GM23338 (cell line): Measurements from ENCODE around the gene TMEM37. TPM values are rescaled to one million over a fixed set of nuclear protein-coding genes. Genes with fewer than 3 reads are reported as not detected.

Experiments used
- ATAC-seq: fragments of 200-7000 bp; cut with Tn5 transposase; 3 replicates; pipeline ENCODE4 v1.9.1; 2020
- DNase-seq: peaks from one replicate; pipeline ENCODE4 v3.0.0-alpha.2; 2015; ENCODE audit warnings: low spot score
- H2AFZ ChIP-seq: fragments of 200-600 bp; sonication (generic); 2 replicates; pipeline ENCODE4 v1.8.0; 2016; ENCODE audit warnings: antibody characterized with exemption, mild to moderate bottlenecking, moderate library complexity
- H3F3A ChIP-seq: fragments of 200-600 bp; sonication (generic); replicated peaks from 2 replicates; pipeline ENCODE4 v1.8.0; 2017; ENCODE audit warnings: antibody characterized with exemption, mixed run types, low read depth
- H3K27ac ChIP-seq: fragments of 200-600 bp; sonication (generic); 2 replicates; pipeline ENCODE4 v1.6.1; 2016; ENCODE audit warnings: low read depth
- H3K27me3 ChIP-seq: fragments of 200-600 bp; sonication (generic); 2 replicates; pipeline ENCODE4 v1.8.0; 2016; ENCODE audit warnings: mild to moderate bottlenecking, mixed run types, moderate library complexity; ENCODE audit not compliant: insufficient read depth
- H3K36me3 ChIP-seq: fragments of 200-600 bp; sonication (generic); 2 replicates; pipeline ENCODE4 v1.8.0; 2016; ENCODE audit warnings: mild to moderate bottlenecking; ENCODE audit not compliant: insufficient read depth
- H3K4me1 ChIP-seq: fragments of 200-600 bp; sonication (generic); 2 replicates; pipeline ENCODE4 v1.8.0; 2016; ENCODE audit warnings: mild to moderate bottlenecking, moderate library complexity; ENCODE audit not compliant: insufficient read depth
- H3K4me2 ChIP-seq: fragments of 200-600 bp; sonication (generic); 2 replicates; pipeline ENCODE4 v1.7.1; 2017; ENCODE audit warnings: mixed run types
- H3K4me3 ChIP-seq: fragments of 200-600 bp; sonication (generic); 2 replicates; pipeline ENCODE4 v1.6.1; 2016; ENCODE audit warnings: mixed run types
- H3K79me2 ChIP-seq: fragments of 200-600 bp; sonication (generic); replicated peaks from 2 replicates; pipeline ENCODE4 v1.8.0; 2017; ENCODE audit warnings: mild to moderate bottlenecking; ENCODE audit not compliant: insufficient read depth
- H3K9me2 ChIP-seq: fragments of 200-600 bp; sonication (generic); 2 replicates; pipeline ENCODE4 v1.8.0; 2017; ENCODE audit not compliant: insufficient read depth
- H4K20me1 ChIP-seq: fragments of 200-600 bp; sonication (generic); replicated peaks from 2 replicates; pipeline ENCODE4 v1.8.0; 2017; ENCODE audit warnings: mild to moderate bottlenecking; ENCODE audit not compliant: insufficient read depth
- H3K27ac Mint-ChIP-seq: 2 replicates; pipeline ENCODE4 v1.8.0; 2020; ENCODE audit warnings: inconsistent platforms, mild to moderate bottlenecking, moderate library complexity, mixed read lengths
- H3K27me3 Mint-ChIP-seq: 3 replicates; pipeline ENCODE4 v1.8.0; 2022; ENCODE audit warnings: low read depth, mild to moderate bottlenecking, moderate library complexity, mixed read lengths, inconsistent platforms; ENCODE audit not compliant: insufficient read depth, poor library complexity
- H3K36me3 Mint-ChIP-seq: 3 replicates; pipeline ENCODE4 v1.8.0; 2021; ENCODE audit warnings: low read depth, mild to moderate bottlenecking, inconsistent platforms, moderate library complexity, mixed read lengths
- H3K4me1 Mint-ChIP-seq: 3 replicates; pipeline ENCODE4 v1.8.0; 2020; ENCODE audit warnings: mild to moderate bottlenecking, inconsistent platforms, mixed read lengths
- H3K4me3 Mint-ChIP-seq: 3 replicates; pipeline ENCODE4 v1.8.0; 2021; ENCODE audit warnings: moderate library complexity, mild to moderate bottlenecking, inconsistent platforms, mixed read lengths
- H3K9me3 Mint-ChIP-seq: 3 replicates; pipeline ENCODE4 v1.8.0; 2020; ENCODE audit warnings: moderate library complexity, mild to moderate bottlenecking, inconsistent platforms, mixed read lengths
- CREB1 ChIP-seq: fragments of 250-450 bp; sonication (Bioruptor Pico); IDR thresholded peaks from 2 replicates; pipeline ENCODE4 v1.5.0; 2020; ENCODE audit warnings: low read depth, mild to moderate bottlenecking, moderate library complexity
- EZH2 ChIP-seq: fragments of 200-600 bp; sonication (generic); IDR thresholded peaks from one replicate; pipeline ENCODE4 v1.8.0; 2017; ENCODE audit warnings: antibody characterized with exemption, mild to moderate bottlenecking, low read depth; ENCODE audit not compliant: unreplicated experiment
- EZH2phosphoT487 ChIP-seq: fragments of 200-600 bp; sonication (generic); IDR thresholded peaks from one replicate; pipeline ENCODE4 v1.8.1; 2018; ENCODE audit warnings: antibody characterized with exemption; ENCODE audit not compliant: unreplicated experiment
- JUNB ChIP-seq: IDR thresholded peaks from one replicate; pipeline ENCODE4 v1.6.1; 2016; ENCODE audit warnings: antibody characterized with exemption; ENCODE audit not compliant: unreplicated experiment
- NANOG ChIP-seq: IDR thresholded peaks from 2 replicates; pipeline ENCODE4 v1.6.1; 2016; ENCODE audit warnings: antibody characterized with exemption, borderline replicate concordance
- POLR2AphosphoS5 ChIP-seq: IDR thresholded peaks from 2 replicates; pipeline ENCODE4 v1.6.1; 2016; ENCODE audit warnings: antibody characterized with exemption, low read depth
- STAT1 ChIP-seq: IDR thresholded peaks from one replicate; pipeline ENCODE4 v1.6.1; 2016; ENCODE audit warnings: antibody characterized with exemption; ENCODE audit not compliant: unreplicated experiment
- ZNF114 ChIP-seq: fragments of 250-450 bp; sonication (Bioruptor Pico); IDR thresholded peaks from 2 replicates; pipeline ENCODE4 v1.5.0; 2020; ENCODE audit warnings: mild to moderate bottlenecking, moderate library complexity
- ZNF331 ChIP-seq: fragments of 250-450 bp; sonication (Bioruptor Pico); IDR thresholded peaks from 2 replicates; pipeline ENCODE4 v1.5.0; 2020; ENCODE audit warnings: low read depth, mild to moderate bottlenecking, moderate library complexity
- polyA plus RNA-seq: library from polyadenylated mRNA; unstranded; fragments of >200 nt; fragmentation: Nextera tagmentation; extraction: Ambion mirVana; gene quantifications from 2 replicates; pipeline ENCODE4 v1.2.1, GENCODE V29; 2016
- total RNA-seq: library from RNA; depleted of rRNA; stranded (reverse); fragments of >200 nt; shearing (Covaris generic); gene quantifications from 2 replicates; pipeline ENCODE4 v1.2.3, GENCODE V29; 2014
- TF ChIP-seq, protein P1 (sequence below), 2 experiments: fragments of 200-600 bp in 1 of 2; sonication (generic) in 1 of 2; conservative IDR thresholded peaks; 2 replicates each; pipeline versions ENCODE4 v1.5.1 to v1.6.1; 2016 to 2017; ENCODE audit warnings: antibody characterized with exemption in 2 of 2, low read depth in 2 of 2, mild to moderate bottlenecking in 2 of 2, moderate library complexity in 1 of 2
- TF ChIP-seq, protein P2 (sequence below): IDR thresholded peaks from one replicate; pipeline ENCODE4 v1.6.1; 2018; ENCODE audit warnings: antibody characterized with exemption; ENCODE audit not compliant: unreplicated experiment
- TF ChIP-seq, protein P3 (sequence below): IDR thresholded peaks from 2 replicates; pipeline ENCODE4 v1.6.1; 2016; ENCODE audit warnings: antibody characterized with exemption
- TF ChIP-seq, protein P4 (sequence below): fragments of 250-450 bp; sonication (Bioruptor Pico); IDR thresholded peaks from 2 replicates; pipeline ENCODE4 v1.5.0; 2020; ENCODE audit warnings: mild to moderate bottlenecking, moderate library complexity

TMEM37 gene
- total and polyA plus RNA-seq, 2 experiments from 2014 or later, result 8.6 to 8.8 TPM

DNA sequence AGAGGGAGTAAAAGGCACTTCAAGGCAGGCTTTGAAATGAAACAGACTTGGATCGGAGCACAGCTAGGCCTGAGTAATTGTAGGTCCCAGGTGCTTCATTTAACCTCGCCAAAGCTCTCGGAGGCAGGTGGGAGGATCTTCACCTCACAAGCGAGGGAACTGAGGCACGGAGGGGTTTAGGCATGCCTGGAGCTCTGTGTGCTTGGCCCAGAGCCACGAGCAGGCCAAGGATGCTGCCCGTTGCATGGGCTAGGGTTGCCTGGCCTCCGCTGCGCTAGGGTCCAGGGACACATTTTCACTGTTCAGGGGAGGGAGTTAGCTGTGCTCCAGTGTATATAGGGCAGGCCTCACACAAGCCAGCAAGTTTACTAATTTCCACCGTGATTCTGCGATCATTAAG lies 11.2 kb downstream of the TMEM37 start:
- no peak overlapping the region for H3K27ac ChIP-seq
- no peaks in the 10 kb centered on the region for H3K79me2 ChIP-seq
- TF ChIP-seq, protein P1, sequence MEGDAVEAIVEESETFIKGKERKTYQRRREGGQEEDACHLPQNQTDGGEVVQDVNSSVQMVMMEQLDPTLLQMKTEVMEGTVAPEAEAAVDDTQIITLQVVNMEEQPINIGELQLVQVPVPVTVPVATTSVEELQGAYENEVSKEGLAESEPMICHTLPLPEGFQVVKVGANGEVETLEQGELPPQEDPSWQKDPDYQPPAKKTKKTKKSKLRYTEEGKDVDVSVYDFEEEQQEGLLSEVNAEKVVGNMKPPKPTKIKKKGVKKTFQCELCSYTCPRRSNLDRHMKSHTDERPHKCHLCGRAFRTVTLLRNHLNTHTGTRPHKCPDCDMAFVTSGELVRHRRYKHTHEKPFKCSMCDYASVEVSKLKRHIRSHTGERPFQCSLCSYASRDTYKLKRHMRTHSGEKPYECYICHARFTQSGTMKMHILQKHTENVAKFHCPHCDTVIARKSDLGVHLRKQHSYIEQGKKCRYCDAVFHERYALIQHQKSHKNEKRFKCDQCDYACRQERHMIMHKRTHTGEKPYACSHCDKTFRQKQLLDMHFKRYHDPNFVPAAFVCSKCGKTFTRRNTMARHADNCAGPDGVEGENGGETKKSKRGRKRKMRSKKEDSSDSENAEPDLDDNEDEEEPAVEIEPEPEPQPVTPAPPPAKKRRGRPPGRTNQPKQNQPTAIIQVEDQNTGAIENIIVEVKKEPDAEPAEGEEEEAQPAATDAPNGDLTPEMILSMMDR (conservative IDR thresholded peaks at IDR 0.05; ENCODE audit: low read depth in 2 of 2), result no peak
- TF ChIP-seq, protein P2, sequence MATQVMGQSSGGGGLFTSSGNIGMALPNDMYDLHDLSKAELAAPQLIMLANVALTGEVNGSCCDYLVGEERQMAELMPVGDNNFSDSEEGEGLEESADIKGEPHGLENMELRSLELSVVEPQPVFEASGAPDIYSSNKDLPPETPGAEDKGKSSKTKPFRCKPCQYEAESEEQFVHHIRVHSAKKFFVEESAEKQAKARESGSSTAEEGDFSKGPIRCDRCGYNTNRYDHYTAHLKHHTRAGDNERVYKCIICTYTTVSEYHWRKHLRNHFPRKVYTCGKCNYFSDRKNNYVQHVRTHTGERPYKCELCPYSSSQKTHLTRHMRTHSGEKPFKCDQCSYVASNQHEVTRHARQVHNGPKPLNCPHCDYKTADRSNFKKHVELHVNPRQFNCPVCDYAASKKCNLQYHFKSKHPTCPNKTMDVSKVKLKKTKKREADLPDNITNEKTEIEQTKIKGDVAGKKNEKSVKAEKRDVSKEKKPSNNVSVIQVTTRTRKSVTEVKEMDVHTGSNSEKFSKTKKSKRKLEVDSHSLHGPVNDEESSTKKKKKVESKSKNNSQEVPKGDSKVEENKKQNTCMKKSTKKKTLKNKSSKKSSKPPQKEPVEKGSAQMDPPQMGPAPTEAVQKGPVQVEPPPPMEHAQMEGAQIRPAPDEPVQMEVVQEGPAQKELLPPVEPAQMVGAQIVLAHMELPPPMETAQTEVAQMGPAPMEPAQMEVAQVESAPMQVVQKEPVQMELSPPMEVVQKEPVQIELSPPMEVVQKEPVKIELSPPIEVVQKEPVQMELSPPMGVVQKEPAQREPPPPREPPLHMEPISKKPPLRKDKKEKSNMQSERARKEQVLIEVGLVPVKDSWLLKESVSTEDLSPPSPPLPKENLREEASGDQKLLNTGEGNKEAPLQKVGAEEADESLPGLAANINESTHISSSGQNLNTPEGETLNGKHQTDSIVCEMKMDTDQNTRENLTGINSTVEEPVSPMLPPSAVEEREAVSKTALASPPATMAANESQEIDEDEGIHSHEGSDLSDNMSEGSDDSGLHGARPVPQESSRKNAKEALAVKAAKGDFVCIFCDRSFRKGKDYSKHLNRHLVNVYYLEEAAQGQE, result no peak
- TF ChIP-seq STAT1 (no peak), NANOG (no peak), ZNF114 (CRISPR knock-in tag) (no peak), EZH2 (no peak), CREB1 (CRISPR knock-in tag) (no peak), ZNF331 (CRISPR knock-in tag) (no peak), JUNB (no peak), EZH2phosphoT487 (no peak), POLR2AphosphoS5 (no peak)
- TF ChIP-seq, protein P3, sequence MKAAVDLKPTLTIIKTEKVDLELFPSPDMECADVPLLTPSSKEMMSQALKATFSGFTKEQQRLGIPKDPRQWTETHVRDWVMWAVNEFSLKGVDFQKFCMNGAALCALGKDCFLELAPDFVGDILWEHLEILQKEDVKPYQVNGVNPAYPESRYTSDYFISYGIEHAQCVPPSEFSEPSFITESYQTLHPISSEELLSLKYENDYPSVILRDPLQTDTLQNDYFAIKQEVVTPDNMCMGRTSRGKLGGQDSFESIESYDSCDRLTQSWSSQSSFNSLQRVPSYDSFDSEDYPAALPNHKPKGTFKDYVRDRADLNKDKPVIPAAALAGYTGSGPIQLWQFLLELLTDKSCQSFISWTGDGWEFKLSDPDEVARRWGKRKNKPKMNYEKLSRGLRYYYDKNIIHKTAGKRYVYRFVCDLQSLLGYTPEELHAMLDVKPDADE, result no peak
- TF ChIP-seq, protein P4, sequence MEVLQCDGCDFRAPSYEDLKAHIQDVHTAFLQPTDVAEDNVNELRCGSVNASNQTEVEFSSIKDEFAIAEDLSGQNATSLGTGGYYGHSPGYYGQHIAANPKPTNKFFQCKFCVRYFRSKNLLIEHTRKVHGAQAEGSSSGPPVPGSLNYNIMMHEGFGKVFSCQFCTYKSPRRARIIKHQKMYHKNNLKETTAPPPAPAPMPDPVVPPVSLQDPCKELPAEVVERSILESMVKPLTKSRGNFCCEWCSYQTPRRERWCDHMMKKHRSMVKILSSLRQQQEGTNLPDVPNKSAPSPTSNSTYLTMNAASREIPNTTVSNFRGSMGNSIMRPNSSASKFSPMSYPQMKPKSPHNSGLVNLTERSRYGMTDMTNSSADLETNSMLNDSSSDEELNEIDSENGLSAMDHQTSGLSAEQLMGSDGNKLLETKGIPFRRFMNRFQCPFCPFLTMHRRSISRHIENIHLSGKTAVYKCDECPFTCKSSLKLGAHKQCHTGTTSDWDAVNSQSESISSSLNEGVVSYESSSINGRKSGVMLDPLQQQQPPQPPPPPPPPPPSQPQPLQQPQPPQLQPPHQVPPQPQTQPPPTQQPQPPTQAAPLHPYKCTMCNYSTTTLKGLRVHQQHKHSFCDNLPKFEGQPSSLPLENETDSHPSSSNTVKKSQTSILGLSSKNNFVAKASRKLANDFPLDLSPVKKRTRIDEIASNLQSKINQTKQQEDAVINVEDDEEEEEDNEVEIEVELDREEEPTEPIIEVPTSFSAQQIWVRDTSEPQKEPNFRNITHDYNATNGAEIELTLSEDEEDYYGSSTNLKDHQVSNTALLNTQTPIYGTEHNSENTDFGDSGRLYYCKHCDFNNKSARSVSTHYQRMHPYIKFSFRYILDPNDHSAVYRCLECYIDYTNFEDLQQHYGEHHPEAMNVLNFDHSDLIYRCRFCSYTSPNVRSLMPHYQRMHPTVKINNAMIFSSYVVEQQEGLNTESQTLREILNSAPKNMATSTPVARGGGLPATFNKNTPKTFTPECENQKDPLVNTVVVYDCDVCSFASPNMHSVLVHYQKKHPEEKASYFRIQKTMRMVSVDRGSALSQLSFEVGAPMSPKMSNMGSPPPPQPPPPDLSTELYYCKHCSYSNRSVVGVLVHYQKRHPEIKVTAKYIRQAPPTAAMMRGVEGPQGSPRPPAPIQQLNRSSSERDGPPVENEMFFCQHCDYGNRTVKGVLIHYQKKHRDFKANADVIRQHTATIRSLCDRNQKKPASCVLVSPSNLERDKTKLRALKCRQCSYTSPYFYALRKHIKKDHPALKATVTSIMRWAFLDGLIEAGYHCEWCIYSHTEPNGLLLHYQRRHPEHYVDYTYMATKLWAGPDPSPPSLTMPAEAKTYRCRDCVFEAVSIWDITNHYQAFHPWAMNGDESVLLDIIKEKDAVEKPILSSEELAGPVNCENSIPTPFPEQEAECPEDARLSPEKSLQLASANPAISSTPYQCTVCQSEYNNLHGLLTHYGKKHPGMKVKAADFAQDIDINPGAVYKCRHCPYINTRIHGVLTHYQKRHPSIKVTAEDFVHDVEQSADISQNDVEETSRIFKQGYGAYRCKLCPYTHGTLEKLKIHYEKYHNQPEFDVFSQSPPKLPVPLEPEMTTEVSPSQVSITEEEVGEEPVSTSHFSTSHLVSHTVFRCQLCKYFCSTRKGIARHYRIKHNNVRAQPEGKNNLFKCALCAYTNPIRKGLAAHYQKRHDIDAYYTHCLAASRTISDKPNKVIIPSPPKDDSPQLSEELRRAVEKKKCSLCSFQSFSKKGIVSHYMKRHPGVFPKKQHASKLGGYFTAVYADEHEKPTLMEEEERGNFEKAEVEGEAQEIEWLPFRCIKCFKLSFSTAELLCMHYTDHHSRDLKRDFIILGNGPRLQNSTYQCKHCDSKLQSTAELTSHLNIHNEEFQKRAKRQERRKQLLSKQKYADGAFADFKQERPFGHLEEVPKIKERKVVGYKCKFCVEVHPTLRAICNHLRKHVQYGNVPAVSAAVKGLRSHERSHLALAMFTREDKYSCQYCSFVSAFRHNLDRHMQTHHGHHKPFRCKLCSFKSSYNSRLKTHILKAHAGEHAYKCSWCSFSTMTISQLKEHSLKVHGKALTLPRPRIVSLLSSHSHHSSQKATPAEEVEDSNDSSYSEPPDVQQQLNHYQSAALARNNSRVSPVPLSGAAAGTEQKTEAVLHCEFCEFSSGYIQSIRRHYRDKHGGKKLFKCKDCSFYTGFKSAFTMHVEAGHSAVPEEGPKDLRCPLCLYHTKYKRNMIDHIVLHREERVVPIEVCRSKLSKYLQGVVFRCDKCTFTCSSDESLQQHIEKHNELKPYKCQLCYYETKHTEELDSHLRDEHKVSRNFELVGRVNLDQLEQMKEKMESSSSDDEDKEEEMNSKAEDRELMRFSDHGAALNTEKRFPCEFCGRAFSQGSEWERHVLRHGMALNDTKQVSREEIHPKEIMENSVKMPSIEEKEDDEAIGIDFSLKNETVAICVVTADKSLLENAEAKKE, result no peak
- no peak overlapping the region for H3K4me3 Mint-ChIP-seq
- peaks cover 3% of the 10 kb centered on the region; the same call in 1 of the 3 replicates for H3K36me3 Mint-ChIP-seq
- H3K4me3 ChIP-seq, result no peak overlapping the region
- H3K4me1 Mint-ChIP-seq, result peaks cover 15% of the 10 kb centered on the region
- no peak overlapping the region for H3K27ac Mint-ChIP-seq
- H3K4me1 ChIP-seq, result peaks cover 17% of the 10 kb centered on the region; the same call in 1 of the 2 replicates
- H3K9me2 ChIP-seq, result no peaks in the 10 kb centered on the region
- H3K9me3 Mint-ChIP-seq, result no peaks in the 10 kb centered on the region
- no peaks in the 10 kb centered on the region for H3K27me3 ChIP-seq
- no peaks in the 10 kb centered on the region for H4K20me1 ChIP-seq
- no peak for DNase-seq
- no peaks in the 10 kb centered on the region; the same call in 1 of the 2 replicates for H3F3A ChIP-seq
- no peaks in the 10 kb centered on the region for H3K36me3 ChIP-seq
- H3K27me3 Mint-ChIP-seq, result peaks cover 10% of the 10 kb centered on the region
- no peak overlapping the region for H3K4me2 ChIP-seq
- H2AFZ ChIP-seq, result no peak overlapping the region
- ATAC-seq, result no peak
